Hepatocyte (in vitro differentiated cells): ENCODE results near the gene PIGN. TPM values are rescaled to one million over a fixed set of nuclear protein-coding genes. Genes with fewer than 3 reads are reported as not detected.

ENCODE experiments used
- DNase-seq: peaks from one replicate; pipeline ENCODE4 v3.0.0-alpha.2; 2016; ENCODE audit warnings: low spot score
- H2AFZ ChIP-seq: fragments of 200-600 bp; sonication (generic); 2 replicates; pipeline ENCODE4 v1.6.0; 2016; ENCODE audit warnings: antibody characterized with exemption, mild to moderate bottlenecking
- H3K27ac ChIP-seq: fragments of 200-600 bp; sonication (generic); 2 replicates; pipeline ENCODE4 v1.5.1; 2016; ENCODE audit warnings: mild to moderate bottlenecking
- H3K27me3 ChIP-seq: fragments of 200-600 bp; sonication (generic); 2 replicates; pipeline ENCODE4 v1.6.1; 2016
- H3K36me3 ChIP-seq: fragments of 200-600 bp; sonication (generic); replicated peaks from 2 replicates; pipeline ENCODE4 v1.5.1; 2016; ENCODE audit warnings: low read depth; ENCODE audit not compliant: insufficient read depth
- H3K4me1 ChIP-seq: fragments of 200-600 bp; sonication (generic); 2 replicates; pipeline ENCODE4 v1.5.1; 2016; ENCODE audit warnings: mild to moderate bottlenecking, moderate library complexity; ENCODE audit not compliant: insufficient read depth
- H3K4me2 ChIP-seq: fragments of 200-600 bp; sonication (generic); 2 replicates; pipeline ENCODE4 v1.6.0; 2016
- H3K4me3 ChIP-seq: fragments of 200-600 bp; sonication (generic); 2 replicates; pipeline ENCODE4 v1.5.1; 2016; ENCODE audit warnings: mild to moderate bottlenecking
- H3K79me2 ChIP-seq: fragments of 200-600 bp; sonication (generic); 2 replicates; pipeline ENCODE4 v1.6.0; 2017; ENCODE audit warnings: mild to moderate bottlenecking
- H3K9me2 ChIP-seq: fragments of 200-600 bp; sonication (generic); replicated peaks from 2 replicates; pipeline ENCODE4 v1.6.0; 2017; ENCODE audit warnings: mild to moderate bottlenecking; ENCODE audit not compliant: insufficient read depth
- H3K9me3 ChIP-seq: fragments of 200-600 bp; sonication (generic); 2 replicates; pipeline ENCODE4 v1.5.1; 2016; ENCODE audit warnings: low read depth, mild to moderate bottlenecking
- H4K20me1 ChIP-seq: fragments of 200-600 bp; sonication (generic); 2 replicates; pipeline ENCODE4 v1.6.0; 2016; ENCODE audit warnings: mild to moderate bottlenecking; ENCODE audit not compliant: insufficient read depth, poor library complexity, severe bottlenecking
- EZH2 ChIP-seq: fragments of 200-600 bp; sonication (generic); IDR thresholded peaks from 2 replicates; pipeline ENCODE4 v1.6.1; 2016; ENCODE audit warnings: antibody characterized with exemption, mild to moderate bottlenecking, borderline replicate concordance
- EZH2phosphoT487 ChIP-seq: fragments of 200-600 bp; sonication (generic); IDR thresholded peaks from one replicate; pipeline ENCODE4 v1.6.1; 2018; ENCODE audit warnings: antibody characterized with exemption, mild to moderate bottlenecking, low read depth, moderate library complexity; ENCODE audit not compliant: unreplicated experiment, severe bottlenecking
- WGBS: methylation state at CpG from one replicate; pipeline ENCODE4 v1.1.6; 2016; ENCODE audit warnings: low lambda C conversion rate; ENCODE audit errors: missing lambda C conversion rate; 5-methylcytosine and 5-hydroxymethylcytosine counted together
- polyA plus RNA-seq: library from polyadenylated mRNA; unstranded; fragments of >200 nt; fragmentation: Nextera tagmentation; extraction: Ambion mirVana; gene quantifications from 2 replicates; pipeline ENCODE4 v1.2.1, GENCODE V29; 2016
- total RNA-seq: library from RNA; depleted of rRNA; stranded (reverse); fragments of >200 nt; gene quantifications from 2 replicates; pipeline ENCODE4 v1.2.3, GENCODE V29; 2014
- TF ChIP-seq, protein P1 (sequence below): fragments of 200-600 bp; sonication (generic); IDR thresholded peaks from 2 replicates; pipeline ENCODE4 v1.5.1; 2016; ENCODE audit warnings: antibody characterized with exemption, mild to moderate bottlenecking; ENCODE audit not compliant: poor library complexity

The PIGN gene
- total and polyA plus RNA-seq, 2 experiments from 2014 or later: 18.9 to 42.9 TPM

DNA sequence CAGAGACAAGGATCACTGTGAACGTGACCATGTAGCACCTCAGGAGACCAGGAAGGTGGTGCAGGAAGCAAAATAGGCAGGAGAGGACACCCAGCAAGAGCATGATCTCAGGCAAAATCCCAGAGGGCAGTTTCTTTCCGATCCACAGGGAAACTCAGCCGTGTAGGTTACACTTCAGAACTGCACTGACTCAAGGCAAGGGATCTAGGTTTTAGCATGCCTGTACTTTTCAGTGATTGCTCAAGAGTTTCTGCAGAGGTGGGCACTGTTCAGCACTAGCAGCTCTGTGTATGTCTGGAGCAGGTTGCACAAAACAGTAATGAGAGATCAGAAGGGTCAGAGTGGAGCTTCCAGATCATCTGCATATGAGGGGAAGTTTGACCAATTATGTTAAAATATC, 177.3 kb downstream of the PIGN start:
- H3K4me2 ChIP-seq: no peak overlapping the region
- H4K20me1 ChIP-seq: no peaks in the 10 kb centered on the region
- WGBS: 83% methylated on average over 3 of the region's 3 CpGs
- DNase-seq: no peak
- no peaks in the 10 kb centered on the region for H3K79me2 ChIP-seq
- H3K9me3 ChIP-seq: no peaks in the 10 kb centered on the region
- no peaks in the 10 kb centered on the region for H3K36me3 ChIP-seq
- no peak overlapping the region for H3K27ac ChIP-seq
- H2AFZ ChIP-seq: no peak overlapping the region
- H3K4me1 ChIP-seq: no peaks in the 10 kb centered on the region
- TF ChIP-seq EZH2 (no peak), EZH2phosphoT487 (no peak)
- TF ChIP-seq, protein P1, sequence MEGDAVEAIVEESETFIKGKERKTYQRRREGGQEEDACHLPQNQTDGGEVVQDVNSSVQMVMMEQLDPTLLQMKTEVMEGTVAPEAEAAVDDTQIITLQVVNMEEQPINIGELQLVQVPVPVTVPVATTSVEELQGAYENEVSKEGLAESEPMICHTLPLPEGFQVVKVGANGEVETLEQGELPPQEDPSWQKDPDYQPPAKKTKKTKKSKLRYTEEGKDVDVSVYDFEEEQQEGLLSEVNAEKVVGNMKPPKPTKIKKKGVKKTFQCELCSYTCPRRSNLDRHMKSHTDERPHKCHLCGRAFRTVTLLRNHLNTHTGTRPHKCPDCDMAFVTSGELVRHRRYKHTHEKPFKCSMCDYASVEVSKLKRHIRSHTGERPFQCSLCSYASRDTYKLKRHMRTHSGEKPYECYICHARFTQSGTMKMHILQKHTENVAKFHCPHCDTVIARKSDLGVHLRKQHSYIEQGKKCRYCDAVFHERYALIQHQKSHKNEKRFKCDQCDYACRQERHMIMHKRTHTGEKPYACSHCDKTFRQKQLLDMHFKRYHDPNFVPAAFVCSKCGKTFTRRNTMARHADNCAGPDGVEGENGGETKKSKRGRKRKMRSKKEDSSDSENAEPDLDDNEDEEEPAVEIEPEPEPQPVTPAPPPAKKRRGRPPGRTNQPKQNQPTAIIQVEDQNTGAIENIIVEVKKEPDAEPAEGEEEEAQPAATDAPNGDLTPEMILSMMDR: no peak
- no peak overlapping the region for H3K4me3 ChIP-seq
- no peaks in the 10 kb centered on the region for H3K9me2 ChIP-seq
- no peaks in the 10 kb centered on the region for H3K27me3 ChIP-seq

DNA sequence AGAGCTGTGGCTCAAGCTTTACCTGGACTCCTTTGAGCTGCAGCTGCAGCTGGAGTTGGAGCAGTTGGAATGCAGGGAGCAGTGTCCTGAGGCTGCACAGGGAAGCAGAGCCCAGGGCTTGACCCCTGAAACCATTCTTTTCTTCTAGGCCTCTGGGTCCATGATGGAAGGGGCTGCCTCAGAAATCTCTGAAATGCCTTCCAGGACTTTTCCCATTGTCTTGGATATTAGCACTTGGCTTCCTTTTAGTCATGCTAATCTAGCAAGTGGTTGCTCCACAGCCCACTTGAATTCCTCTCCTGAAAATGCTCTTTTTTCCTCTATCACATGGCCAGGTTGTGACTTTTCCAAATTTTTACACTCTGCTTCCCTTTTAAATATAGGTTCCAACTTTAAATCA, 185.5 kb downstream of the PIGN start:
- Histone ChIP-seq H3K9me3 (no peaks in the 10 kb centered on the region), H2AFZ (no peak overlapping the region), H3K27me3 (no peaks in the 10 kb centered on the region), H3K4me1 (no peaks in the 10 kb centered on the region), H3K4me3 (no peak overlapping the region), H4K20me1 (no peaks in the 10 kb centered on the region), H3K27ac (no peak overlapping the region), H3K36me3 (no peaks in the 10 kb centered on the region), H3K9me2 (no peaks in the 10 kb centered on the region), H3K4me2 (no peak overlapping the region), H3K79me2 (no peaks in the 10 kb centered on the region)
- no peak for DNase-seq
- TF ChIP-seq, protein P1: no peak
- TF ChIP-seq EZH2: no peak
- TF ChIP-seq EZH2phosphoT487: no peak

DNA sequence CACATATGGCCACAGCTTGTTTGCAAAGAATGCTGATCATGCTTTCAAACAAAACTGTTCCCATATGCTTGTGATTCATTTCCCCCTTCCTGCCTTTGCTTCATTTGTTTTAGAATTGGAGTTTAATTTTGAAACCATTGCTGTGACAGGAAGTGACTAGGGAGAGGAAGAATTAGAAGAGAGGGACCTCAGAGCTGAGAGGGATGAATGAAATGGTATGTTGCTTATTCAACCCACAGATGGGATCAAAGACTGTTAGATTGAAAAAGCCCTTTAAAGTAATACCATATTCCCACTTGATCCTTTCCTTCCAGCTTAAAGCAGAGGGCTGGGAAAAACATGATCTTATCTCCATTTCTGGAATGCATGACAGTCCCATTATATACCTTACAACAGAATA, 187.9 kb downstream of the PIGN start:
- Histone ChIP-seq H4K20me1 (no peaks in the 10 kb centered on the region), H3K4me3 (no peak overlapping the region), H3K79me2 (no peaks in the 10 kb centered on the region), H2AFZ (no peak overlapping the region), H3K27me3 (no peaks in the 10 kb centered on the region), H3K4me1 (no peaks in the 10 kb centered on the region), H3K4me2 (no peak overlapping the region), H3K9me3 (no peaks in the 10 kb centered on the region), H3K27ac (no peak overlapping the region), H3K9me2 (no peaks in the 10 kb centered on the region), H3K36me3 (no peaks in the 10 kb centered on the region)
- no peak for DNase-seq
- TF ChIP-seq EZH2phosphoT487: no peak
- TF ChIP-seq, protein P1: no peak

DNA sequence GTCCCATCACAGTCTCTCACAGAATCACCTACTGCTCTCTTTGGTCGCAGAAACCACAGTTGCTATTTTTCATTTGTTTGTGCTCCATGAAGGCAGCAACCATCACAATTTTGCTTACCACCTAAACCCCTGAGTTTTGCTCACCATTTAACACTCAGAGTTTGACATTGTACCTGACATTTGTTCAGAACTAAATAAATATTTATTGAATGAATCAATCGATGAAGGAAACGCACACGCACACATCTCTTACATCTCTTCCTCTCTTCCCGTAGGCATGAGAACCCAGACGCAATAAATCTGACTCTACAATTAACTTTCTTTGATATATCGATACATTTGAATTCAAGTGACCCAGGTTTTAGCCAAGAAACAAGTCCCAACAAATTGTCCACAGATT, 188.5 kb downstream of the PIGN start:
- TF ChIP-seq EZH2 (no peak), EZH2phosphoT487 (no peak)
- TF ChIP-seq, protein P1: no peak
- no peak for DNase-seq
- Histone ChIP-seq H3K4me2 (no peak overlapping the region), H3K79me2 (no peaks in the 10 kb centered on the region), H3K9me3 (no peaks in the 10 kb centered on the region), H3K27ac (no peak overlapping the region), H3K36me3 (no peaks in the 10 kb centered on the region), H3K27me3 (no peaks in the 10 kb centered on the region), H3K4me1 (peaks cover 3% of the 10 kb centered on the region), H4K20me1 (no peaks in the 10 kb centered on the region), H3K4me3 (no peak overlapping the region), H2AFZ (no peak overlapping the region), H3K9me2 (no peaks in the 10 kb centered on the region)
- WGBS: 78% methylated on average over 7 of the region's 7 CpGs
